HG03025 (cell line): ENCODE data around the gene DNAH17.
"Not testable (repeated sequence)": the region's sequence is repeated elsewhere in the genome, so short reads cannot be mapped to it uniquely, and the experiment has no call there.

Source experiments
- ATAC-seq: cut with Tn5 transposase; IDR thresholded peaks from one replicate; pipeline ENCODE4 v1.9.1; 2021; ENCODE audit warnings: mild to moderate bottlenecking, moderate library complexity; ENCODE audit not compliant: unreplicated experiment, low FRiP score

Gene DNAH17

GRCh38 chr17:78528541-78528940, 48.7 kb downstream of the DNAH17 start:
- ATAC-seq, result no peak

- no peak for ATAC-seq
Observed at GRCh38 chr17:78527345-78527744, 49.9 kb downstream of the DNAH17 start.

- no peak for ATAC-seq
Observed at GRCh38 chr17:78526231-78527025, 50.8 kb downstream of the DNAH17 start.

- ATAC-seq, result no peak
Observed at GRCh38 chr17:78525511-78526160, 51.6 kb downstream of the DNAH17 start.

- ATAC-seq, result no peak
Observed at GRCh38 chr17:78524870-78525510, 52.2 kb downstream of the DNAH17 start.

- ATAC-seq, result no peak
Observed at GRCh38 chr17:78523934-78524655, 53.1 kb downstream of the DNAH17 start.

- no peak for ATAC-seq
Observed at GRCh38 chr17:78522031-78522809, 55.0 kb downstream of the DNAH17 start.

- no peak for ATAC-seq
Observed at GRCh38 chr17:78517421-78517820, 59.8 kb downstream of the DNAH17 start.

- no peak for ATAC-seq
Observed at GRCh38 chr17:78515480-78515879, 61.7 kb downstream of the DNAH17 start.

GRCh38 chr17:78514521-78514920, 62.7 kb downstream of the DNAH17 start:
- no peak for ATAC-seq

GRCh38 chr17:78512976-78513375, 64.2 kb downstream of the DNAH17 start:
- ATAC-seq, result no peak

GRCh38 chr17:78510141-78511075, 66.8 kb downstream of the DNAH17 start:
- ATAC-seq, result no peak

- no peak for ATAC-seq
Observed at GRCh38 chr17:78507526-78507925, 69.7 kb downstream of the DNAH17 start.

GRCh38 chr17:78506454-78507309, 70.5 kb downstream of the DNAH17 start:
- no peak for ATAC-seq

GRCh38 chr17:78504156-78504925, 72.9 kb downstream of the DNAH17 start:
- ATAC-seq, result no peak

- not testable (repeated sequence) for ATAC-seq
Observed at GRCh38 chr17:78503388-78503787, 73.8 kb downstream of the DNAH17 start.

GRCh38 chr17:78502611-78503148, 74.5 kb downstream of the DNAH17 start:
- no peak for ATAC-seq
